ENCODE data around the gene SECISBP2.

GRCh38 chr9:89383030-89383720, 64.9 kb downstream of the SECISBP2 start:
- TF ChIP-seq POLR2A (IDR thresholded peaks at IDR 0.05): no peak
- TF ChIP-seq CTCF (IDR thresholded peaks at IDR 0.05): no peak
